Gastroesophageal sphincter (tissue), 3 donors: ENCODE data around the gene CAPN2.

ENCODE experiments used
- CTCF ChIP-seq, 4 experiments: fragments of 200-600 bp in 2 of 4; fragments of 450-650 bp in 2 of 4; sonication (generic) in 1 of 4; IDR thresholded peaks; one replicate each; pipeline ENCODE4 v1.5.1; 2017 to 2019; ENCODE audit warnings: antibody characterized with exemption in 4 of 4, mild to moderate bottlenecking in 2 of 4, moderate library complexity in 2 of 4
- POLR2A ChIP-seq, 2 donors: fragments of 450-650 bp; IDR thresholded peaks; one replicate each; pipeline ENCODE4 v1.6.1; 2017; ENCODE audit warnings: antibody characterized with exemption in 2 of 2, mild to moderate bottlenecking in 2 of 2, moderate library complexity in 1 of 2
- POLR2AphosphoS5 ChIP-seq: sonication (generic); formaldehyde crosslinking; IDR thresholded peaks from one replicate; pipeline ENCODE4 v1.6.1; 2017; ENCODE audit warnings: antibody characterized with exemption

DNA sequence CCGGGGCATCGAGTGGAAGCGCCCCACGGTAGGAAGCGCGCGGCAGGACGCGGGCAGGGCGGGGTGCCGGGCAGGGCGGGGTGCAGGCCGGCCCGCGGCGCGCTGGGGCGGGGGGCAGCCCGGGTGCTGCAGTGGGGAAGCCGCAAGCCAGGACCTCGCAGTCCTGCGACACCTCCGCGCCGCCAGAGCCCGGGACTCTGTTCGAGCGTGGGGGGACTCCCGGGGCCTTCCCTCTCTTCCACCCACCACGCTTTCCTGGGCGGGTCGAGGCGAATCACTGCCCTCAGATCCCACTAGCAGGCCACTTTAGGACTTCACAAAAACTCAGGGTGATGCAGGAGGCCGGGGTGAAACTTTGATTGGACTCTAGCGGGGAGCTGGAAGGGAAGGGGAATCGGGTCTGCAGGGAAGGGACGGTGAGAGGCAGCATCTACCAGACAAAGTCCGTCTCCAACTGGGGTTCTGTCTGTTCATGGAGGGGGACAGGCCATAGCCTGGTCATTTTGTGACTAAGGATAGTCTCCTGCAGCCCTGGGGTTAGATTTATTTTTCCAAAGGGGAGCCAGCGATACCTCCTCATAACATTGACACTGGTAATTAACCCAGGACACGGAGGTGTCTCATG is 623 bp downstream of the CAPN2 start:
- TF ChIP-seq CTCF (IDR thresholded peaks at IDR 0.05) (no peak), POLR2AphosphoS5 (no peak), POLR2A (IDR thresholded peaks at IDR 0.05) (no peak)
